GM10266 (cell line): ENCODE measurements around the gene C10orf95.
"Not testable (repeated sequence)": the region's sequence is repeated elsewhere in the genome, so short reads cannot be mapped to it uniquely, and the experiment has no call there.

Source experiments
- DNase-seq: peaks from one replicate; pipeline ENCODE4 v3.0.0; 2012; ENCODE audit errors: extremely low spot score
- TF ChIP-seq, protein P1 (sequence below): IDR thresholded peaks from 2 replicates; pipeline ENCODE4 v1.5.1; 2012; ENCODE audit warnings: mild to moderate bottlenecking, low read depth; ENCODE audit not compliant: control insufficient read depth, insufficient read depth; ENCODE audit errors: missing control alignments

C10orf95 gene

DNA sequence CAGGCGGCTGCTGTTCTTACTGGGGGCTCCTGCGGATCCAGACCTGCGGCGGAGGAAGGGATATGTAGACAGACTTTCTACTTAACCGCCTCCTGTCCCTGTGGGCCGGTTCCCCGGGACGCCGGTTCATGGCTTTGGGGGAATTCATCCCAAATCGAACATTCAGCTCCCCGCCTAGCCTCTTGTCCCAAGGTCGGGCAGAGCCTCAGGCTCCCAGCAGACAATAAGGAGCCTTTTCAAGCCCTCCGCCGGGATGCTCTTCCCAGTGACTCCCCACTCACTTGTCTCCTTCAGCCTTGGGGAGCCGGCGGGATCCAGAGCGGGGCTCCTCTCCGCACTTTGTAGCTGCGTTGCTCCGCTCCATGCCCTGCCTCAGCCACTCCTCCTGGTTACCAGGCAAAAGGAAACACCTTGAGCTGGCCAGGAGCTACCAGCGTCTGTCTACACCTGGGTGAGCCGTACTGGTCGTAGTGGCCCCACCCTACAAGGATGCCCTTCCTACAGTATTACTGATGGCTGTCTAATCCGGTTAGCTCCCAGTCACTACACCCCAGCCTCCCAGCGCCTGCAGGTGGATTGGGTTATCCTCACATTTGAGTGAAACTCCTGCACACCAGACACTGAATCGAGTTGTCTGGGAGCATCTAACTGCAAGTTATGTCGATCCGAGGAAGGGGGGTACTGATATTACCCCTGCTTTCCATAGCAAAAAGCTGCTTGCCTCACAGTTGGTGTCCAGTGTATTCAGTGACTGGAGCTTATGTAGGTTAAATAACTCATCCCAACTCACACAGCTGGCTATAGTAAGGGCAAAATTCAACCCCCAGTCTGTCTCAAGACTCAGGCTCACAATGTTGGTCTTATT lies at the start of gene C10orf95:
Gene C10orf95 (minus strand): TSS at position 439 of the 865 bp plus-strand sequence. CDS start 450 bp downstream, outside the sequence.
- TF ChIP-seq, protein P1, sequence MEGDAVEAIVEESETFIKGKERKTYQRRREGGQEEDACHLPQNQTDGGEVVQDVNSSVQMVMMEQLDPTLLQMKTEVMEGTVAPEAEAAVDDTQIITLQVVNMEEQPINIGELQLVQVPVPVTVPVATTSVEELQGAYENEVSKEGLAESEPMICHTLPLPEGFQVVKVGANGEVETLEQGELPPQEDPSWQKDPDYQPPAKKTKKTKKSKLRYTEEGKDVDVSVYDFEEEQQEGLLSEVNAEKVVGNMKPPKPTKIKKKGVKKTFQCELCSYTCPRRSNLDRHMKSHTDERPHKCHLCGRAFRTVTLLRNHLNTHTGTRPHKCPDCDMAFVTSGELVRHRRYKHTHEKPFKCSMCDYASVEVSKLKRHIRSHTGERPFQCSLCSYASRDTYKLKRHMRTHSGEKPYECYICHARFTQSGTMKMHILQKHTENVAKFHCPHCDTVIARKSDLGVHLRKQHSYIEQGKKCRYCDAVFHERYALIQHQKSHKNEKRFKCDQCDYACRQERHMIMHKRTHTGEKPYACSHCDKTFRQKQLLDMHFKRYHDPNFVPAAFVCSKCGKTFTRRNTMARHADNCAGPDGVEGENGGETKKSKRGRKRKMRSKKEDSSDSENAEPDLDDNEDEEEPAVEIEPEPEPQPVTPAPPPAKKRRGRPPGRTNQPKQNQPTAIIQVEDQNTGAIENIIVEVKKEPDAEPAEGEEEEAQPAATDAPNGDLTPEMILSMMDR: no peak
- DNase-seq: no peak

- DNase-seq: not testable (repeated sequence)
Measured at GRCh38 chr10:102500686-102501085, 49.3 kb upstream of the C10orf95 start.

- TF ChIP-seq, protein P1: no peak
- DNase-seq: no peak
Measured at GRCh38 chr10:102499356-102499755, 48.0 kb upstream of the C10orf95 start.

DNA sequence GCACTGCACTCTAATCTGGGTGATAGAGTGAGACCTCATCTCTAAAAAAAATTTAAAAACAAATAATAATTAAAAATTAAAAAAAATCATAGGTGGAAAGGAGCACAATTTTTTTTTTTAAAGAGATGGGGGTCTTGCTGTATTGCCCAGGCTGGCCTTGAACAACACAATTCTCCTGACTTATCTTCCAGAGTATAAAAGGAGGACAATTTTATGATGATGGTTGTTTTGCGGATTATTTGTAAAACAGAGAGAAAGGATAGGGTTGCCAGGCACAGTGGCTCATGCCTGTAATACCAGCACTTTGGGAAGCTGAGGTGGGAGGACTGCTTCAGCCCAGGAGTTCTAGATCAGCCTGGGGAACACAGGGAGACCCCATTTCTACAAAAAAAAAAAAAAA lies 46.2 kb upstream of the C10orf95 start:
- DNase-seq: no peak
- TF ChIP-seq, protein P1: no peak

DNA sequence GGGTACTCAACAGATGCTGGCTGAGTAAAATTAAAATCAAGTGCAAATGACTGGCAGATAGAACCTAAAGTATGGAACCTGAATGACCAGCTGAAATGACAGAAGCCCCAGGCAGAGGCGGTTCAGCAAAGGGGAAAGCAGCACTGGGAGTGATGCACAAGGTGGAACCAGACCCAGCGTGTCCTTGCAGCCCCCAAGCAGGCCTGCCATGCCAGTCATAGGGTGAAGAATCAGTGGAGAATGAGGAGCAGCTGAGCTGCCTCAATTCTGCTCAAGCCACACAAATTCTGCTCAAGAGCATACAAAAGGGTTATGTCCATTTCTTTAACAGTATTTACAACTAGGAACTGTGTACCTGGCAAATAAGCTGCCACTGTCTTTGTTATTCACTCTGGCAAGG lies 42.4 kb upstream of the C10orf95 start:
- TF ChIP-seq, protein P1: no peak
- DNase-seq: no peak

- no peak for DNase-seq
- TF ChIP-seq, protein P1: no peak
Measured at GRCh38 chr10:102492983-102493382, 41.6 kb upstream of the C10orf95 start.

GRCh38 chr10:102492344-102492939 lies 41.1 kb upstream of the C10orf95 start:
- no peak for DNase-seq
- TF ChIP-seq, protein P1: no peak
